ENCODE measurements around the gene NAALADL1. TPM values are rescaled to one million over a fixed set of nuclear protein-coding genes. Genes with fewer than 3 reads are reported as not detected.
A peak's percentile ranks its signal among the peaks of the same experiment; 100 is the strongest.
"Not testable (repeated sequence)": the region's sequence is repeated elsewhere in the genome, so short reads cannot be mapped to it uniquely, and the experiment has no call there.

The NAALADL1 gene
- total and polyA plus RNA-seq, 8 donors, result 8.5 to 20.7 (median 13.7) TPM

DNA sequence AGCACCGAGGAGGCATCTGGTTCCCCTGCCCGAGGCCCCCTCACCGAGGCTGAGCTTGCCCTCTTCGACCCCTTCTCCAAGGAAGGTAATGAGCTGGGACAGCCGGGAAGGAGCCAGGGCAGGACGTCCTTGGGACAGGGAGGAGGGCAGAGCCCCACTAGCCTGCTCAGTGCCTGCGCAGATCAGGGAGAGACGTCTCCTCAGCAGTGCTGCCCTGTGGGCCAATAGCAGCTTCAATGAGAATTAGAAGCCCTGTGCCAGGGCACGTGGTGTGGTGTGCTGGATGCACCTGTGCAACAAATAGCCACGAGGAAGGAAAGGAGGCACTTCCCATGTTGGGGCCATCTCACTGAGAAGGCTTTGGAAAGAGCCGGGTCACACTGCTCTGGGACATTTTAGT lies 22.8 kb downstream of the NAALADL1 start:
- TF ChIP-seq, protein P1, sequence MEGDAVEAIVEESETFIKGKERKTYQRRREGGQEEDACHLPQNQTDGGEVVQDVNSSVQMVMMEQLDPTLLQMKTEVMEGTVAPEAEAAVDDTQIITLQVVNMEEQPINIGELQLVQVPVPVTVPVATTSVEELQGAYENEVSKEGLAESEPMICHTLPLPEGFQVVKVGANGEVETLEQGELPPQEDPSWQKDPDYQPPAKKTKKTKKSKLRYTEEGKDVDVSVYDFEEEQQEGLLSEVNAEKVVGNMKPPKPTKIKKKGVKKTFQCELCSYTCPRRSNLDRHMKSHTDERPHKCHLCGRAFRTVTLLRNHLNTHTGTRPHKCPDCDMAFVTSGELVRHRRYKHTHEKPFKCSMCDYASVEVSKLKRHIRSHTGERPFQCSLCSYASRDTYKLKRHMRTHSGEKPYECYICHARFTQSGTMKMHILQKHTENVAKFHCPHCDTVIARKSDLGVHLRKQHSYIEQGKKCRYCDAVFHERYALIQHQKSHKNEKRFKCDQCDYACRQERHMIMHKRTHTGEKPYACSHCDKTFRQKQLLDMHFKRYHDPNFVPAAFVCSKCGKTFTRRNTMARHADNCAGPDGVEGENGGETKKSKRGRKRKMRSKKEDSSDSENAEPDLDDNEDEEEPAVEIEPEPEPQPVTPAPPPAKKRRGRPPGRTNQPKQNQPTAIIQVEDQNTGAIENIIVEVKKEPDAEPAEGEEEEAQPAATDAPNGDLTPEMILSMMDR (IDR thresholded peaks at IDR 0.05), result no peak
- ATAC-seq, result no peak
- H3K27me3 ChIP-seq, result no peaks in the 10 kb centered on the region
- H3K9me3 ChIP-seq, result no peaks in the 10 kb centered on the region
- peaks cover 0 to 10% of the 10 kb centered on the region in 2 donors for H3K4me1 ChIP-seq
- intact Hi-C loops (cut with DNase I), result no loop called here
- peaks cover 0 to 80% of the 10 kb centered on the region in 2 donors for H3K36me3 ChIP-seq
- H3K27ac ChIP-seq, result no peak overlapping the region
- no peak for DNase-seq
- H3K4me3 ChIP-seq, result no peak overlapping the region

GRCh38 chr11:65034423-65034822 lies 23.9 kb downstream of the NAALADL1 start:
- DNase-seq (no peak), ATAC-seq (no peak)
- Histone ChIP-seq H3K4me3 (no peak overlapping the region), H3K9me3 (no peaks in the 10 kb centered on the region), H3K36me3 (peaks cover 0 to 73% of the 10 kb centered on the region in 2 donors), H3K27me3 (no peaks in the 10 kb centered on the region), H3K27ac (no peak overlapping the region), H3K4me1 (peaks cover 0 to 3% of the 10 kb centered on the region in 2 donors)
- TF ChIP-seq, protein P1 (IDR thresholded peaks at IDR 0.05), result no peak
- intact Hi-C loops (cut with DNase I), result no loop called here

DNA sequence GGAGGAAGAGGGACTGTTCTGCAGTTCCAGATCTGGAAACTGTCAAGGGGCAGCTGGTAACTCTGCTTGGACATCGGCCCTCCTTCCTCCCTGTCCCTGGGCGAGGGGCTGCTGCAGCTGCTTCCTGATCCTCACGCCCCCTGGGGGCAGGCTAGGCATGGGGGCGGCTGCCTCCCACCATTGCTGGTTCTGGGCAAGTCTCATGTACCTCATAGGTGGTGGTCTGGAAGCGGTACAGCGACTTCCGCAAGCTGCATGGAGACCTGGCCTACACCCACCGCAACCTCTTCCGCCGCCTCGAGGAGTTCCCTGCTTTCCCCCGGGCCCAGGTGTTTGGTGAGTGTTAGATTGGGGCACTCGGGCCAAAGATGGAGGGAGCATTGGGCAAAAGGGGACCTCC lies 26.1 kb downstream of the NAALADL1 start:
- H3K4me1 ChIP-seq, result peaks cover 7 to 17% of the 10 kb centered on the region in 2 donors
- intact Hi-C loops (cut with DNase I), result no loop called here
- DNase-seq (peak in 1 of 4 donors; percentile 48), ATAC-seq (no peak)
- H3K4me3 ChIP-seq, result no peak overlapping the region
- H3K27ac ChIP-seq, result no peak overlapping the region
- peaks cover 0 to 53% of the 10 kb centered on the region in 2 donors for H3K36me3 ChIP-seq
- H3K9me3 ChIP-seq, result no peaks in the 10 kb centered on the region
- TF ChIP-seq, protein P1 (IDR thresholded peaks at IDR 0.05), result no peak
- H3K27me3 ChIP-seq, result no peaks in the 10 kb centered on the region

DNA sequence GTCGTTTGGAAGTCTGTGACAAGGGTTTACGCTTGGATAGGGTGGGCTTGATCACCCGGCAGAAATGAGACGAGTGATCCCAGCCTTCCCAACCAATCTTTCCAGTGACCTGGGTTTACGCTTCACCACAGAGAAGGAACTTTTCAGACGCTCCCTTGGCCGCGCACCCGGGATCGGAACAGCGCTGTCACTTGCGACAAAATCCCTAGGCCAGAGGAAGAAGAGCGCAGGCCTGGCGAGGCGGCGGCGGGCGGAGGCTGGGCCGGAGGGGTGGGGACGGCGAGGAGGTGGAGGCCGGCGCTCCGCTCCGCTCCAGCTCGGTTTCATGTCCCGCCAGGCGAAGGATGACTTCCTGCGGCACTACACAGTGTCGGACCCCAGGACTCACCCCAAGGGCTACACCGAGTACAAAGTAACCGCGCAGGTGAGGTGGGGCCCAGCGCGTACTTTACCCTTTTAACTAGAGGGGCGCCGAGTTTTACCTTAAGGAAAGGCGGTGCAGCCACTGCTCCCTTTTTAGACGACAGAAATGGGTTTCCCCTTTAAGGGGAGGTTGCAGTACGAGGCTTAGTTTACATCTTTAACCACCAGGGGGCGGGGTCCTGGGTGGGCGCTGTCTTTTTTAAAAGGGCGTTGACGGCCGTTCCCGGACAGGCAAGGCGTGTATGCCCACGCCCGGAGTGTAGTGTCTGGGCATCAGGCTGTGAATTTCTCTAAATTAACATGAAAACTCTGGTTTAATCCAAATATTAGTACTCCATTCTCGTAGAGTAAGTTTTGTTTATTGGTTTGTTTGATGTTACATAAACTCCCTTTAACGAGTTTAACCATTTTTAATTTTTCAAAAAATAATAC lies 30.9 kb downstream of the NAALADL1 start, which contains the start of gene SNX15:
TSS of gene SNX15 (plus strand) at position 227 of the 855 bp plus-strand sequence. CDS start at position 326, 99 bp downstream.
- peak; percentile 93 to 98 (median 98) for DNase-seq
- peaks cover 0 to 9% of the 10 kb centered on the region in 2 donors for H3K36me3 ChIP-seq
- H3K9me3 ChIP-seq, result no peaks in the 10 kb centered on the region
- H3K27ac ChIP-seq, result peak within 1 kb of the TSS; percentile 86
- TF ChIP-seq, protein P1 (IDR thresholded peaks at IDR 0.05), result peak; percentile 65 to 88
- no peaks in the 10 kb centered on the region for H3K27me3 ChIP-seq
- H3K4me3 ChIP-seq, result peak within 1 kb of the TSS; percentile 42 to 51
- peak; percentile 98 for ATAC-seq
- intact Hi-C loops (cut with DNase I), result loop anchor here in 1 of 2 donors (10.0 kb wide), 1 partner anchor 183 kb away; the partner anchor contains the start of gene CDC42BPG
- H3K4me1 ChIP-seq, result peaks cover 7 to 23% of the 10 kb centered on the region in 2 donors

GRCh38 chr11:65026810-65027209 lies 31.5 kb downstream of the NAALADL1 start:
- no peak for DNase-seq
- TF ChIP-seq, protein P1 (IDR thresholded peaks at IDR 0.05), result no peak
- intact Hi-C loops (cut with DNase I), result loop anchor here in 1 of 2 donors (10.0 kb wide), 1 partner anchor 182 kb away; the partner anchor contains the start of gene CDC42BPG
- Histone ChIP-seq H3K36me3 (peaks cover 0 to 5% of the 10 kb centered on the region in 2 donors), H3K27ac (peak overlapping the region; percentile 86), H3K4me1 (peaks cover 7 to 24% of the 10 kb centered on the region in 2 donors), H3K9me3 (no peaks in the 10 kb centered on the region), H3K27me3 (no peaks in the 10 kb centered on the region), H3K4me3 (peak overlapping the region; percentile 42 to 51)
- ATAC-seq, result no peak

- DNase-seq, H3K27me3 ChIP-seq, H3K4me3 ChIP-seq, ATAC-seq, H3K27ac ChIP-seq, H3K9me3 ChIP-seq: not testable (repeated sequence)
- intact Hi-C loops (cut with DNase I), result loop anchor here in 1 of 2 donors (10.0 kb wide), 1 partner anchor 179 kb away; the partner anchor contains the start of gene CDC42BPG
- H3K36me3 ChIP-seq, result peaks cover 0 to 33% of the 10 kb centered on the region in 2 donors
- peaks cover 5 to 24% of the 10 kb centered on the region in 2 donors for H3K4me1 ChIP-seq
These were observed 34.9 kb downstream of the NAALADL1 start for GRCh38 chr11:65023502-65023901.
